ENCODE measurements around the gene CTDSPL.
A peak's percentile ranks its signal among the peaks of the same experiment; 100 is the strongest.

CTDSPL gene

GRCh38 chr3:37961622-37962431 lies 100.1 kb downstream of the CTDSPL start:
- H3K14ac ChIP-seq (ENCODE audit: low read length in 2 of 2): no peak overlapping the region
- peaks cover 14% of the 10 kb centered on the region for H3K79me1 ChIP-seq (replicated peaks; ENCODE audit: low read length, poor library complexity, severe bottlenecking)
- no peak overlapping the region for H3K4me2 ChIP-seq (ENCODE audit: low read length, poor library complexity, severe bottlenecking)
- H3K27me3 ChIP-seq (ENCODE audit: control insufficient read depth in 1 of 2, insufficient read depth in 1 of 2, low read length in 2 of 2): no peaks in the 10 kb centered on the region
- H2BK5ac ChIP-seq (ENCODE audit: low read depth, low read length, poor library complexity, severe bottlenecking): no peak overlapping the region
- no peak overlapping the region for H2BK15ac ChIP-seq (ENCODE audit: low read depth, poor library complexity, severe bottlenecking)
- no peak overlapping the region for H3K27ac ChIP-seq (ENCODE audit: low read length, poor library complexity, severe bottlenecking)
- H3K18ac ChIP-seq (ENCODE audit: low read depth in 1 of 2, low read length in 2 of 2): no peak overlapping the region
- H3K23ac ChIP-seq (ENCODE audit: low read length in 2 of 2): no peak overlapping the region
- H3K4ac ChIP-seq (ENCODE audit: low read depth in 1 of 2, low read length in 2 of 2): no peak overlapping the region
- no peaks in the 10 kb centered on the region for H3K9me3 ChIP-seq (ENCODE audit: control insufficient read depth, low read length)
- peaks cover 14% of the 10 kb centered on the region for H3K4me1 ChIP-seq (ENCODE audit: control insufficient read depth, insufficient read depth, low read depth, low read length)
- no peak for DNase-seq
- no peak overlapping the region for H3K4me3 ChIP-seq (ENCODE audit: insufficient read depth in 1 of 2, low read depth in 1 of 2, low read length in 2 of 2)
- WGBS: 78% methylated on average over 3 of the region's 6 CpGs
- H4K91ac ChIP-seq (ENCODE audit: low read length): no peak overlapping the region
- H2AFZ ChIP-seq (ENCODE audit: low read depth, low read length): no peak overlapping the region
- no peak overlapping the region for H2AK5ac ChIP-seq (ENCODE audit: low read length, severe bottlenecking)
- H2BK120ac ChIP-seq (ENCODE audit: low read depth, low read length): no peak overlapping the region
- peaks cover 8 to 17% of the 10 kb centered on the region in 2 experiments for H3K36me3 ChIP-seq (ENCODE audit: control insufficient read depth in 1 of 2, insufficient read depth in 2 of 2, low read depth in 1 of 2, low read length in 2 of 2)
- no peak overlapping the region for H4K8ac ChIP-seq (ENCODE audit: low read length)
- H3K9ac ChIP-seq (ENCODE audit: low read length): no peak overlapping the region
- no peak overlapping the region for H2BK12ac ChIP-seq (ENCODE audit: low read length in 2 of 2)

- peaks cover 3 to 19% of the 10 kb centered on the region in 2 experiments for H3K36me3 ChIP-seq (ENCODE audit: control insufficient read depth in 1 of 2, insufficient read depth in 2 of 2, low read depth in 1 of 2, low read length in 2 of 2)
- no peaks in the 10 kb centered on the region for H3K9me3 ChIP-seq (ENCODE audit: control insufficient read depth, low read length)
- H2AK5ac ChIP-seq (ENCODE audit: low read length, severe bottlenecking): peak overlapping the region; percentile 43
- H3K27ac ChIP-seq (ENCODE audit: low read length, poor library complexity, severe bottlenecking): peak overlapping the region; percentile 30
- no peaks in the 10 kb centered on the region for H3K27me3 ChIP-seq (ENCODE audit: control insufficient read depth in 1 of 2, insufficient read depth in 1 of 2, low read length in 2 of 2)
- peak overlapping the region in 1 of 2 experiments; percentile 70 for H3K4ac ChIP-seq (ENCODE audit: low read depth in 1 of 2, low read length in 2 of 2)
- H3K18ac ChIP-seq (ENCODE audit: low read depth in 1 of 2, low read length in 2 of 2): no peak overlapping the region
- H3K4me2 ChIP-seq (ENCODE audit: low read length, poor library complexity, severe bottlenecking): no peak overlapping the region
- H3K4me1 ChIP-seq (ENCODE audit: control insufficient read depth, insufficient read depth, low read depth, low read length): peaks cover 18% of the 10 kb centered on the region
- WGBS: 93% methylated on average over 5 of the region's 5 CpGs
- peak overlapping the region in 1 of 2 experiments; percentile 37 for H2BK12ac ChIP-seq (ENCODE audit: low read length in 2 of 2)
- H2BK5ac ChIP-seq (ENCODE audit: low read depth, low read length, poor library complexity, severe bottlenecking): no peak overlapping the region
- peak overlapping the region; percentile 31 for H4K91ac ChIP-seq (ENCODE audit: low read length)
- DNase-seq: no peak
- peak overlapping the region; percentile 57 for H3K9ac ChIP-seq (ENCODE audit: low read length)
- H4K8ac ChIP-seq (ENCODE audit: low read length): peak overlapping the region; percentile 14
- no peak overlapping the region for H3K4me3 ChIP-seq (ENCODE audit: insufficient read depth in 1 of 2, low read depth in 1 of 2, low read length in 2 of 2)
- no peak overlapping the region for H2BK15ac ChIP-seq (ENCODE audit: low read depth, poor library complexity, severe bottlenecking)
- H3K23ac ChIP-seq (ENCODE audit: low read length in 2 of 2): no peak overlapping the region
- H3K79me1 ChIP-seq (replicated peaks; ENCODE audit: low read length, poor library complexity, severe bottlenecking): peaks cover 15% of the 10 kb centered on the region
- no peak overlapping the region for H2BK120ac ChIP-seq (ENCODE audit: low read depth, low read length)
- H2AFZ ChIP-seq (ENCODE audit: low read depth, low read length): no peak overlapping the region
- H3K14ac ChIP-seq (ENCODE audit: low read length in 2 of 2): no peak overlapping the region
Observed at GRCh38 chr3:37963016-37963415, 101.3 kb downstream of the CTDSPL start.

DNA sequence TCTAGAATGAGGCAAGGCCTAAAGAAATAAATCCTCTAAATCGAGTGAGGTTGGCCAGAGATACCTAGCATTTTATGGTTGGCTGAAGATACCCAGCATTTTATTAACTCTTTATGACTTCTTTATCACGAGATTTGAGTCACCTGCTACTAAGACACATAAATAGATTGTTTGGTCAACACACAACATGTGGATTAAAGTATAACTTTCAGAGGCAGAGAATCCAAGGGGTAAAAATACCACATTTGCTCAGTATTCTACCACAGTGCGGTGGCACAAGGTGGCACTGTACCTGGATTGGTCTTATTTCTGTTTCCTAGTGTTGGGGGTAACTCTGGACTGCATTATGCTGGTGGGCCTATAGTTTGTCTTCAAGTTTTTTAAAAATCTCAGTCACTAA lies 102.0 kb downstream of the CTDSPL start:
- WGBS: 100% methylated on average over 1 of the region's 3 CpGs
- no peak overlapping the region for H2BK5ac ChIP-seq (ENCODE audit: low read depth, low read length, poor library complexity, severe bottlenecking)
- H2BK15ac ChIP-seq (ENCODE audit: low read depth, poor library complexity, severe bottlenecking): no peak overlapping the region
- no peak overlapping the region for H2BK12ac ChIP-seq (ENCODE audit: low read length in 2 of 2)
- H2AK5ac ChIP-seq (ENCODE audit: low read length, severe bottlenecking): no peak overlapping the region
- no peak overlapping the region for H2BK120ac ChIP-seq (ENCODE audit: low read depth, low read length)
- H3K4me2 ChIP-seq (ENCODE audit: low read length, poor library complexity, severe bottlenecking): no peak overlapping the region
- H3K27me3 ChIP-seq (ENCODE audit: control insufficient read depth in 1 of 2, insufficient read depth in 1 of 2, low read length in 2 of 2): no peaks in the 10 kb centered on the region
- no peak overlapping the region for H3K9ac ChIP-seq (ENCODE audit: low read length)
- H3K4ac ChIP-seq (ENCODE audit: low read depth in 1 of 2, low read length in 2 of 2): no peak overlapping the region
- no peaks in the 10 kb centered on the region for H3K9me3 ChIP-seq (ENCODE audit: control insufficient read depth, low read length)
- no peak overlapping the region for H4K91ac ChIP-seq (ENCODE audit: low read length)
- H2AFZ ChIP-seq (ENCODE audit: low read depth, low read length): no peak overlapping the region
- no peak overlapping the region for H3K27ac ChIP-seq (ENCODE audit: low read length, poor library complexity, severe bottlenecking)
- peaks cover 18% of the 10 kb centered on the region for H3K4me1 ChIP-seq (ENCODE audit: control insufficient read depth, insufficient read depth, low read depth, low read length)
- no peak overlapping the region for H4K8ac ChIP-seq (ENCODE audit: low read length)
- no peak overlapping the region for H3K23ac ChIP-seq (ENCODE audit: low read length in 2 of 2)
- no peak overlapping the region for H3K4me3 ChIP-seq (ENCODE audit: insufficient read depth in 1 of 2, low read depth in 1 of 2, low read length in 2 of 2)
- DNase-seq: no peak
- peaks cover 3 to 22% of the 10 kb centered on the region in 2 experiments for H3K36me3 ChIP-seq (ENCODE audit: control insufficient read depth in 1 of 2, insufficient read depth in 2 of 2, low read depth in 1 of 2, low read length in 2 of 2)
- peaks cover 14% of the 10 kb centered on the region for H3K79me1 ChIP-seq (replicated peaks; ENCODE audit: low read length, poor library complexity, severe bottlenecking)
- no peak overlapping the region for H3K18ac ChIP-seq (ENCODE audit: low read depth in 1 of 2, low read length in 2 of 2)
- H3K14ac ChIP-seq (ENCODE audit: low read length in 2 of 2): no peak overlapping the region

DNA sequence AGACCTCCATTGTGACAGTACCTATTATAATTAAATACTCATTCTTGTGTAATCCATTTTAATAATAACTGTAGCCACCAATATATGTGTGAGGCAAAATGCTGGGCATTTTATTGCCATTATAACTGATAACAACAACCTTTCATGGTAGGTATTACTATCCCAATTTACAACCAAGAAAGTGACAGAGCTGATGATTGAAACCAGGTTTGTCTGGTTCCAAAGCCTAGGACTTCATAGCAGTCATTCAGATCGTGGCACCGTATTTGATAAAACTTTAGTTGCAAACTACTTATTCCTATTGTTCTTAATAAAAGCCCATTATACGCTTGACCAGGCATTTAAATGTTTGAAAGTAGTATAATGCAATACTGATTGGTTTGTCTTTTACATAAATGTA lies 102.5 kb downstream of the CTDSPL start:
- H3K27ac ChIP-seq (ENCODE audit: low read length, poor library complexity, severe bottlenecking): peak overlapping the region; percentile 68
- H2AK5ac ChIP-seq (ENCODE audit: low read length, severe bottlenecking): no peak overlapping the region
- peaks cover 5 to 17% of the 10 kb centered on the region in 2 experiments for H3K36me3 ChIP-seq (ENCODE audit: control insufficient read depth in 1 of 2, insufficient read depth in 2 of 2, low read depth in 1 of 2, low read length in 2 of 2)
- no peak overlapping the region for H3K18ac ChIP-seq (ENCODE audit: low read depth in 1 of 2, low read length in 2 of 2)
- H3K9ac ChIP-seq (ENCODE audit: low read length): no peak overlapping the region
- no peak overlapping the region for H3K4ac ChIP-seq (ENCODE audit: low read depth in 1 of 2, low read length in 2 of 2)
- no peak overlapping the region for H3K4me2 ChIP-seq (ENCODE audit: low read length, poor library complexity, severe bottlenecking)
- no peak overlapping the region for H2AFZ ChIP-seq (ENCODE audit: low read depth, low read length)
- H2BK120ac ChIP-seq (ENCODE audit: low read depth, low read length): no peak overlapping the region
- H3K23ac ChIP-seq (ENCODE audit: low read length in 2 of 2): no peak overlapping the region
- H2BK12ac ChIP-seq (ENCODE audit: low read length in 2 of 2): no peak overlapping the region
- H3K27me3 ChIP-seq (ENCODE audit: control insufficient read depth in 1 of 2, insufficient read depth in 1 of 2, low read length in 2 of 2): no peaks in the 10 kb centered on the region
- H4K8ac ChIP-seq (ENCODE audit: low read length): no peak overlapping the region
- no peak overlapping the region for H2BK15ac ChIP-seq (ENCODE audit: low read depth, poor library complexity, severe bottlenecking)
- peaks cover 11% of the 10 kb centered on the region for H3K79me1 ChIP-seq (replicated peaks; ENCODE audit: low read length, poor library complexity, severe bottlenecking)
- H3K14ac ChIP-seq (ENCODE audit: low read length in 2 of 2): no peak overlapping the region
- no peak overlapping the region for H4K91ac ChIP-seq (ENCODE audit: low read length)
- peaks cover 18% of the 10 kb centered on the region for H3K4me1 ChIP-seq (ENCODE audit: control insufficient read depth, insufficient read depth, low read depth, low read length)
- no peak overlapping the region for H3K4me3 ChIP-seq (ENCODE audit: insufficient read depth in 1 of 2, low read depth in 1 of 2, low read length in 2 of 2)
- DNase-seq: no peak
- 100% methylated on average over 2 of the region's 3 CpGs for WGBS
- no peak overlapping the region for H2BK5ac ChIP-seq (ENCODE audit: low read depth, low read length, poor library complexity, severe bottlenecking)
- no peaks in the 10 kb centered on the region for H3K9me3 ChIP-seq (ENCODE audit: control insufficient read depth, low read length)
